IMR-90 (cell line): ENCODE measurements around the gene ALPK3. TPM values are rescaled to one million over a fixed set of nuclear protein-coding genes. Genes with fewer than 3 reads are reported as not detected.

Source experiments
- ATAC-seq: fragments of 200-7000 bp; cut with Tn5 transposase; 2 replicates; pipeline ENCODE4 v1.9.1; 2020; ENCODE audit warnings: low read depth, mild to moderate bottlenecking, moderate library complexity
- BruUV-seq: library from RNA; stranded (reverse); fragments of 400-500 nt; replicated peaks from 2 replicates; lab custom pipeline; 2021; lab: Mats Ljungman, UMichigan
- CTCF ChIA-PET: fragments of 300-600 bp; formaldehyde crosslinking; extraction: SDS; loops from one replicate; lab custom pipeline; 2021; ENCODE audit warnings: antibody characterized with exemption; lab: Yijun Ruan, JAX
- POLR2A ChIA-PET: fragments of 300-600 bp; sonication (Branson Sonifier 250); formaldehyde crosslinking; loops from one replicate; lab custom pipeline; 2022; ENCODE audit warnings: antibody characterized with exemption; ENCODE audit not compliant: unreplicated experiment; lab: Charles Lee
- DNase-seq: peaks from one replicate; pipeline ENCODE4 v3.0.0; 2013
- H2AFZ ChIP-seq: replicated peaks from 2 replicates; pipeline ENCODE3; 2013; ENCODE audit warnings: low read length, mild to moderate bottlenecking; ENCODE audit not compliant: poor library complexity
- H2AK5ac ChIP-seq: 2 replicates; pipeline ENCODE4 v1.6.1; 2013; ENCODE audit warnings: low read depth, low read length, inconsistent platforms
- H2AK9ac ChIP-seq: replicated peaks from 2 replicates; pipeline ENCODE3; 2013; ENCODE audit warnings: mild to moderate bottlenecking, low read depth, low read length, moderate library complexity; ENCODE audit not compliant: poor library complexity
- H2BK120ac ChIP-seq: 2 replicates; pipeline ENCODE4 v1.6.1; 2013; ENCODE audit warnings: low read depth, low read length, inconsistent platforms
- H2BK15ac ChIP-seq: 3 replicates; pipeline ENCODE4 v1.6.1; 2013; ENCODE audit warnings: low read depth, low read length, inconsistent platforms
- H2BK20ac ChIP-seq: 2 replicates; pipeline ENCODE4 v1.6.1; 2013; ENCODE audit warnings: low read depth, mild to moderate bottlenecking, inconsistent platforms, low read length, moderate library complexity
- H2BK5ac ChIP-seq: 2 replicates; pipeline ENCODE4 v1.6.1; 2013; ENCODE audit warnings: mild to moderate bottlenecking, low read depth, low read length, inconsistent platforms; ENCODE audit not compliant: poor library complexity, severe bottlenecking
- H3K14ac ChIP-seq: replicated peaks from 2 replicates; pipeline ENCODE4 v1.6.1; 2013; ENCODE audit warnings: low read depth, low read length, inconsistent platforms
- H3K18ac ChIP-seq: 2 replicates; pipeline ENCODE4 v1.6.1; 2013; ENCODE audit warnings: low read depth, low read length, control low read depth
- H3K23ac ChIP-seq: 2 replicates; pipeline ENCODE4 v1.6.1; 2013; ENCODE audit warnings: low read depth, low read length, inconsistent platforms
- H3K27ac ChIP-seq: 2 replicates; pipeline ENCODE4 v1.5.1; 2013; ENCODE audit warnings: mild to moderate bottlenecking, control low read depth, low read length; ENCODE audit not compliant: insufficient read depth
- H3K27me3 ChIP-seq: 2 replicates; pipeline ENCODE4 v1.6.1; 2013; ENCODE audit warnings: low read length; ENCODE audit not compliant: control insufficient read depth, insufficient read depth
- H3K36me3 ChIP-seq: 2 replicates; pipeline ENCODE4 v1.6.1; 2013; ENCODE audit warnings: low read length, mixed read lengths; ENCODE audit not compliant: control insufficient read depth, insufficient read depth
- H3K4ac ChIP-seq: 2 replicates; pipeline ENCODE4 v1.6.1; 2013; ENCODE audit warnings: low read depth, low read length, inconsistent platforms
- H3K4me1 ChIP-seq: 2 replicates; pipeline ENCODE4 v1.6.1; 2013; ENCODE audit warnings: low read length, mixed read lengths; ENCODE audit not compliant: control insufficient read depth, insufficient read depth
- H3K4me2 ChIP-seq: 2 replicates; pipeline ENCODE4 v1.6.1; 2013; ENCODE audit warnings: low read depth, mild to moderate bottlenecking, control low read depth, low read length, moderate library complexity
- H3K4me3 ChIP-seq: 2 replicates; pipeline ENCODE4 v1.5.1; 2013; ENCODE audit warnings: low read depth, mild to moderate bottlenecking, control low read depth, low read length, moderate library complexity; ENCODE audit not compliant: insufficient read depth
- H3K56ac ChIP-seq: 2 replicates; pipeline ENCODE4 v1.6.1; 2013; ENCODE audit warnings: low read length, inconsistent platforms; ENCODE audit not compliant: insufficient read depth; ENCODE audit errors: extremely low read depth
- H3K79me1 ChIP-seq, 2 experiments: 2 replicates each; pipeline ENCODE4 v1.6.1; 2013; ENCODE audit warnings: low read length in 2 of 2, inconsistent platforms in 1 of 2, low read depth in 1 of 2
- H3K9ac ChIP-seq: 2 replicates; pipeline ENCODE4 v1.6.1; 2013; ENCODE audit warnings: low read depth, low read length, control low read depth
- H3K9me1 ChIP-seq: 2 replicates; pipeline ENCODE4 v1.6.1; 2013; ENCODE audit warnings: low read length, inconsistent platforms; ENCODE audit not compliant: insufficient read depth
- H3K9me3 ChIP-seq: 2 replicates; pipeline ENCODE4 v1.6.1; 2013; ENCODE audit warnings: low read length; ENCODE audit not compliant: control insufficient read depth, insufficient read depth
- H4K20me1 ChIP-seq: 2 replicates; pipeline ENCODE4 v1.6.1; 2013; ENCODE audit warnings: low read length, inconsistent platforms; ENCODE audit not compliant: insufficient read depth
- H4K5ac ChIP-seq: 2 replicates; pipeline ENCODE4 v1.6.1; 2013; ENCODE audit warnings: mild to moderate bottlenecking, low read depth, low read length, control low read depth
- H4K8ac ChIP-seq, 2 experiments: 2 replicates each; pipeline ENCODE4 v1.6.1; 2013; ENCODE audit warnings: low read depth in 2 of 2, low read length in 2 of 2, control low read depth in 1 of 2, inconsistent platforms in 1 of 2
- H4K91ac ChIP-seq: 2 replicates; pipeline ENCODE4 v1.6.1; 2013; ENCODE audit warnings: low read depth, low read length, inconsistent platforms; ENCODE audit not compliant: insufficient read depth
- BHLHE40 ChIP-seq: fragments of 150-350 bp; IDR thresholded peaks from 2 replicates; pipeline ENCODE4 v1.6.1; 2016; ENCODE audit warnings: mild to moderate bottlenecking, low read depth, low read length
- CEBPB ChIP-seq: IDR thresholded peaks from 2 replicates; pipeline ENCODE4 v1.6.1; 2012; ENCODE audit warnings: low read depth, low read length, improper control_type of control experiment
- CHD1 ChIP-seq: IDR thresholded peaks from 2 replicates; pipeline ENCODE4 v1.6.1; 2012; ENCODE audit warnings: low read depth, low read length, improper control_type of control experiment
- CTCF ChIP-seq: conservative IDR thresholded peaks from 2 replicates; pipeline ENCODE4 v1.5.1; 2012; ENCODE audit warnings: mild to moderate bottlenecking, low read depth, low read length, improper control_type of control experiment
- MAFK ChIP-seq: IDR thresholded peaks from 2 replicates; pipeline ENCODE4 v1.6.1; 2012; ENCODE audit warnings: low read depth, low read length, improper control_type of control experiment
- MAZ ChIP-seq: IDR thresholded peaks from 2 replicates; pipeline ENCODE4 v1.6.1; 2012; ENCODE audit warnings: low read depth, mild to moderate bottlenecking, low read length, improper control_type of control experiment, moderate library complexity, borderline replicate concordance
- MXI1 ChIP-seq: IDR thresholded peaks from 2 replicates; pipeline ENCODE4 v1.6.1; 2012; ENCODE audit warnings: low read depth, mild to moderate bottlenecking, low read length, moderate library complexity, borderline replicate concordance
- NFE2L2 ChIP-seq: fragments of 150-350 bp; IDR thresholded peaks from 2 replicates; pipeline ENCODE4 v1.6.1; 2016; ENCODE audit warnings: low read depth, mild to moderate bottlenecking, low read length
- POLR2A ChIP-seq: IDR thresholded peaks from 2 replicates; pipeline ENCODE4 v1.6.1; 2012; ENCODE audit warnings: mild to moderate bottlenecking, low read depth, low read length
- RCOR1 ChIP-seq: IDR thresholded peaks from 2 replicates; pipeline ENCODE4 v1.6.1; 2012; ENCODE audit warnings: mild to moderate bottlenecking, low read length, improper control_type of control experiment; ENCODE audit not compliant: insufficient replicate concordance
- RFX5 ChIP-seq: IDR thresholded peaks from 2 replicates; pipeline ENCODE4 v1.8.0; 2012; ENCODE audit warnings: low read depth, mild to moderate bottlenecking, low read length, moderate library complexity
- USF2 ChIP-seq: fragments of 150-350 bp; IDR thresholded peaks from 2 replicates; pipeline ENCODE4 v1.6.1; 2017; ENCODE audit warnings: mild to moderate bottlenecking, antibody characterized with exemption, low read length, low read depth
- WGBS, 2 experiments: methylation state at CpG; one replicate each; pipeline versions ENCODE4 v1.1.5 to v1.1.7; 2013; ENCODE audit warnings: missing lambda C conversion rate in 2 of 2; ENCODE audit not compliant: insufficient read length in 1 of 2; ENCODE audit errors: extremely low coverage in 2 of 2; 5-methylcytosine and 5-hydroxymethylcytosine counted together
- dilution Hi-C: fragments of 300-500 bp; cut with HindIII; formaldehyde crosslinking; loops from one replicate; pipeline ENCODE4 v1.14.3; 2018; ENCODE audit warnings: low sequenced_read_pairs; ENCODE audit not compliant: unreplicated experiment
- in situ Hi-C: fragments of 300-500 bp; cut with MboI; formaldehyde crosslinking; loops from 3 replicates; pipeline ENCODE4 v1.14.3; 2019; ENCODE audit warnings: low sequenced_read_pairs, inconsistent platforms, mixed read lengths
- intact Hi-C: fragments of 100-400 bp; cut with micrococcal nuclease; formaldehyde crosslinking; loops from 2 replicates; pipeline ENCODE4 v1.10.0; 2022
- polyA plus RNA-seq, 3 experiments: library from polyadenylated mRNA; depleted of rRNA; stranded (reverse); fragments of >200 nt; gene quantifications; 2 replicates each; pipeline ENCODE4 v1.2.3, GENCODE V29; 2012; ENCODE audit warnings: low replicate concordance in 1 of 3
- total RNA-seq: library from RNA; depleted of rRNA; stranded (reverse); fragments of >200 nt; gene quantifications from 2 replicates; pipeline ENCODE4 v1.2.3, GENCODE V29; 2012

ALPK3 gene
- total and polyA plus RNA-seq, 2 of the 4 experiments (the other 2 are of a cell fraction) = under 0.01 to 0.26 TPM

GRCh38 chr15:84834229-84834955 lies 17.2 kb downstream of the ALPK3 start (continued):
- TF ChIP-seq CTCF = no peak

GRCh38 chr15:84834969-84835368 lies 17.8 kb downstream of the ALPK3 start:
- no peak overlapping the region for H3K9ac ChIP-seq
- H3K9me3 ChIP-seq = no peaks in the 10 kb centered on the region
- no peak overlapping the region for H2BK20ac ChIP-seq
- no peak overlapping the region for H3K23ac ChIP-seq
- no peak for DNase-seq
- CTCF ChIA-PET = interaction anchor here (0.6 kb wide), 1 partner anchor 118 kb away, joined by 3 read pairs; no protein-coding TSS in a partner anchor
- dilution Hi-C loops (no loop called here), intact Hi-C loops (no loop called here), in situ Hi-C loops (no loop called here)
- TF ChIP-seq USF2 (no peak), RFX5 (no peak), MXI1 (no peak), MAFK (no peak), RCOR1 (no peak), POLR2A (no peak), MAZ (no peak), CHD1 (no peak), NFE2L2 (no peak), BHLHE40 (no peak), CTCF (no peak), CEBPB (no peak)
- H3K4me1 ChIP-seq = peaks cover 3% of the 10 kb centered on the region; the same call in 1 of the 2 replicates
- H3K4ac ChIP-seq = no peak overlapping the region
- H3K36me3 ChIP-seq = no peaks in the 10 kb centered on the region
- POLR2A ChIA-PET = no interaction called here
- no peak overlapping the region for H3K27ac ChIP-seq
- H4K91ac ChIP-seq = no peak overlapping the region
- no peak overlapping the region for H2BK5ac ChIP-seq
- H3K27me3 ChIP-seq = peaks cover 32% of the 10 kb centered on the region
- H4K5ac ChIP-seq = no peak overlapping the region
- no peak for ATAC-seq
- H3K18ac ChIP-seq = no peak overlapping the region
- H3K4me3 ChIP-seq = no peak overlapping the region
- H3K56ac ChIP-seq = no peak overlapping the region
- no TSS peak for BruUV-seq
- H2AFZ ChIP-seq = no peak overlapping the region
- H2AK9ac ChIP-seq = no peak overlapping the region
- H2BK15ac ChIP-seq = no peak overlapping the region
- no peak overlapping the region for H2BK120ac ChIP-seq
- H3K79me1 ChIP-seq = no peaks in the 10 kb centered on the region
- no peak overlapping the region for H3K14ac ChIP-seq
- H4K8ac ChIP-seq = no peak overlapping the region
- peaks cover 6% of the 10 kb centered on the region; the same call in 1 of the 2 replicates for H3K9me1 ChIP-seq
- no peak overlapping the region for H3K4me2 ChIP-seq
- no peak overlapping the region for H2AK5ac ChIP-seq
- no CpG with 5 or more reads among the region's 5 CpGs for WGBS, 2 experiments
- peaks cover 3% of the 10 kb centered on the region; the same call in 1 of the 2 replicates for H4K20me1 ChIP-seq
